ENCODE results near the gene LRRK2. TPM values are rescaled to one million over a fixed set of nuclear protein-coding genes. Genes with fewer than 3 reads are reported as not detected.

LRRK2 gene
- total and polyA plus RNA-seq, 2 of the 13 experiments (the other 11 are each of a cell fraction or from before 2014, with no cell fraction given) = not detected

DNA sequence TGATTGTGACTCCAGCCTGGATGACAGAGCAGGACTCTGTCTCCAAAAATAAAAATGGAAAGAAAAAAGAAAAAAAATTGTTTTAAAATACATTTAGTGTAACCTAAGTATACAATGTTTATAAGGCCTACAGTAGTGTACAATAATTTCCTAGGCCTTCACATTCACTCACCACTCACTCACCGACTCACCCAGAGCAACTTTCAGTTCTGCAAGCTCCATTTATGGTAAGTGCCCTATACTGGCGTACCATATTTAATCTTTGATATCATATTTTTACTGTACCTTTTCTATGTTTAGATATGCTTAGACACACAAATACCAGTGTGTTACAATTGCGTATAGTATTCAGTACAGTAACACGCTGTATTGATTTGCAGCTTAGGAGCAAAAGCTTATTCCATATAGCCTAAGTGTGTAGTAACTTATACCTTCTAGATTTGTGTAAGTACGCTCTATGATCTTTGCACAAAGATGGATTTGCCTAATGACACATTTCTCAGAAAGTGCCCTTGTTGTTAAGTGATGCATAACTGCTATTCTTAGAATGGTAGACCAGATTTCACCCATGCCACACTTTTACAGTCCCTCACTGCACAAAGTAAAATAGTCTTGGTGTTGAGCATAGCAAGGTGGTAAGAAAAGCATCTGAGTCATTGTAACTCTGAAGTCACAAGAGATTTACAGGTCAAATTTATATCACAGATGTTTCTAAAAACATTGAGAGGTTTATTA is 151.9 kb downstream of the LRRK2 start (continued):
- TF ChIP-seq, protein P1, sequence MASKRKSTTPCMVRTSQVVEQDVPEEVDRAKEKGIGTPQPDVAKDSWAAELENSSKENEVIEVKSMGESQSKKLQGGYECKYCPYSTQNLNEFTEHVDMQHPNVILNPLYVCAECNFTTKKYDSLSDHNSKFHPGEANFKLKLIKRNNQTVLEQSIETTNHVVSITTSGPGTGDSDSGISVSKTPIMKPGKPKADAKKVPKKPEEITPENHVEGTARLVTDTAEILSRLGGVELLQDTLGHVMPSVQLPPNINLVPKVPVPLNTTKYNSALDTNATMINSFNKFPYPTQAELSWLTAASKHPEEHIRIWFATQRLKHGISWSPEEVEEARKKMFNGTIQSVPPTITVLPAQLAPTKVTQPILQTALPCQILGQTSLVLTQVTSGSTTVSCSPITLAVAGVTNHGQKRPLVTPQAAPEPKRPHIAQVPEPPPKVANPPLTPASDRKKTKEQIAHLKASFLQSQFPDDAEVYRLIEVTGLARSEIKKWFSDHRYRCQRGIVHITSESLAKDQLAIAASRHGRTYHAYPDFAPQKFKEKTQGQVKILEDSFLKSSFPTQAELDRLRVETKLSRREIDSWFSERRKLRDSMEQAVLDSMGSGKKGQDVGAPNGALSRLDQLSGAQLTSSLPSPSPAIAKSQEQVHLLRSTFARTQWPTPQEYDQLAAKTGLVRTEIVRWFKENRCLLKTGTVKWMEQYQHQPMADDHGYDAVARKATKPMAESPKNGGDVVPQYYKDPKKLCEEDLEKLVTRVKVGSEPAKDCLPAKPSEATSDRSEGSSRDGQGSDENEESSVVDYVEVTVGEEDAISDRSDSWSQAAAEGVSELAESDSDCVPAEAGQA (IDR thresholded peaks at IDR 0.05; ENCODE audit: low read depth) = no peak
- TF ChIP-seq, protein P1 (CRISPR knock-in tag; IDR thresholded peaks at IDR 0.05; ENCODE audit: borderline replicate concordance) = no peak
- TF ChIP-seq ETV5 (CRISPR knock-in tag; IDR thresholded peaks at IDR 0.05; ENCODE audit: borderline replicate concordance) = no peak
- no peak for TF ChIP-seq SIX4 (CRISPR knock-in tag; IDR thresholded peaks at IDR 0.05)
- no peak for TF ChIP-seq ZNF10 (CRISPR knock-in tag; IDR thresholded peaks at IDR 0.05; ENCODE audit: borderline replicate concordance, low read depth)

DNA sequence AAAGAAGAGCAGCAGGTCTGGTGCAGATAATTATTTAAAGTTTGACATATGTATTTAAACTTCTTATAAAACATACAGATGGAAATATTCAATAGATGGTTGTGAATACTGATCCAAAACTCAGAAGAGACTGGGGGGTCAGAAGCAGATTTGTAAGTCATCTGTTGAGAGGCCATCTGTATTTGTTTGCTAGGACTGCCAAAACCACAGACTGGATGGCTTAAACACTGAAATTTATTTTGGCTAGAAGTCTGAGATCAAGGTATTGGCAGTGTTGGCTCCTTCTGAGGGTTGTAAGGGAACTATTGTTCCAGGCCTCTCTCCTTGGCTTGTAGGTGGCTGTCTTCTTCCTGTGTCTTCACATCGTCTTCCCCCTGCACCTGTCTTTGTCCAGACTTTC is 153.9 kb downstream of the LRRK2 start:
- POLR2A ChIA-PET = no interaction called here
- no TSS peak for BruUV-seq (replicated peaks)
- TF ChIP-seq NKX3-1 (CRISPR knock-in tag; IDR thresholded peaks at IDR 0.05) (no peak), RCOR2 (CRISPR knock-in tag; IDR thresholded peaks at IDR 0.05) (no peak), TRIM24 (CRISPR knock-in tag; IDR thresholded peaks at IDR 0.05) (no peak), ZNF329 (CRISPR knock-in tag; IDR thresholded peaks at IDR 0.05; ENCODE audit: low read depth) (no peak), ZNF766 (CRISPR knock-in tag; IDR thresholded peaks at IDR 0.05; ENCODE audit: borderline replicate concordance) (no peak)
- TF ChIP-seq, protein P2, sequence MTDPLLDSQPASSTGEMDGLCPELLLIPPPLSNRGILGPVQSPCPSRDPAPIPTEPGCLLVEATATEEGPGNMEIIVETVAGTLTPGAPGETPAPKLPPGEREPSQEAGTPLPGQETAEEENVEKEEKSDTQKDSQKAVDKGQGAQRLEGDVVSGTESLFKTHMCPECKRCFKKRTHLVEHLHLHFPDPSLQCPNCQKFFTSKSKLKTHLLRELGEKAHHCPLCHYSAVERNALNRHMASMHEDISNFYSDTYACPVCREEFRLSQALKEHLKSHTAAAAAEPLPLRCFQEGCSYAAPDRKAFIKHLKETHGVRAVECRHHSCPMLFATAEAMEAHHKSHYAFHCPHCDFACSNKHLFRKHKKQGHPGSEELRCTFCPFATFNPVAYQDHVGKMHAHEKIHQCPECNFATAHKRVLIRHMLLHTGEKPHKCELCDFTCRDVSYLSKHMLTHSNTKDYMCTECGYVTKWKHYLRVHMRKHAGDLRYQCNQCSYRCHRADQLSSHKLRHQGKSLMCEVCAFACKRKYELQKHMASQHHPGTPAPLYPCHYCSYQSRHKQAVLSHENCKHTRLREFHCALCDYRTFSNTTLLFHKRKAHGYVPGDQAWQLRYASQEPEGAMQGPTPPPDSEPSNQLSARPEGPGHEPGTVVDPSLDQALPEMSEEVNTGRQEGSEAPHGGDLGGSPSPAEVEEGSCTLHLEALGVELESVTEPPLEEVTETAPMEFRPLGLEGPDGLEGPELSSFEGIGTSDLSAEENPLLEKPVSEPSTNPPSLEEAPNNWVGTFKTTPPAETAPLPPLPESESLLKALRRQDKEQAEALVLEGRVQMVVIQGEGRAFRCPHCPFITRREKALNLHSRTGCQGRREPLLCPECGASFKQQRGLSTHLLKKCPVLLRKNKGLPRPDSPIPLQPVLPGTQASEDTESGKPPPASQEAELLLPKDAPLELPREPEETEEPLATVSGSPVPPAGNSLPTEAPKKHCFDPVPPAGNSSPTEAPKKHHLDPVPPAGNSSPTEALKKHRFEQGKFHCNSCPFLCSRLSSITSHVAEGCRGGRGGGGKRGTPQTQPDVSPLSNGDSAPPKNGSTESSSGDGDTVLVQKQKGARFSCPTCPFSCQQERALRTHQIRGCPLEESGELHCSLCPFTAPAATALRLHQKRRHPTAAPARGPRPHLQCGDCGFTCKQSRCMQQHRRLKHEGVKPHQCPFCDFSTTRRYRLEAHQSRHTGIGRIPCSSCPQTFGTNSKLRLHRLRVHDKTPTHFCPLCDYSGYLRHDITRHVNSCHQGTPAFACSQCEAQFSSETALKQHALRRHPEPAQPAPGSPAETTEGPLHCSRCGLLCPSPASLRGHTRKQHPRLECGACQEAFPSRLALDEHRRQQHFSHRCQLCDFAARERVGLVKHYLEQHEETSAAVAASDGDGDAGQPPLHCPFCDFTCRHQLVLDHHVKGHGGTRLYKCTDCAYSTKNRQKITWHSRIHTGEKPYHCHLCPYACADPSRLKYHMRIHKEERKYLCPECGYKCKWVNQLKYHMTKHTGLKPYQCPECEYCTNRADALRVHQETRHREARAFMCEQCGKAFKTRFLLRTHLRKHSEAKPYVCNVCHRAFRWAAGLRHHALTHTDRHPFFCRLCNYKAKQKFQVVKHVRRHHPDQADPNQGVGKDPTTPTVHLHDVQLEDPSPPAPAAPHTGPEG (CRISPR knock-in tag; IDR thresholded peaks at IDR 0.05) = no peak

More for the DNA sequence above, 153.9 kb downstream of the LRRK2 start:
- Histone ChIP-seq H3K4me1 (ENCODE audit: insufficient read depth, low read length) (no peaks in the 10 kb centered on the region), H2AFZ (ENCODE audit: low read length) (no peak overlapping the region), H3K27me3 (ENCODE audit: control insufficient read depth in 1 of 2, insufficient read depth in 2 of 2, low read length in 2 of 2) (no peaks in the 10 kb centered on the region), H3K4me3 (replicated peaks in 1 of 3; ENCODE audit: insufficient read depth in 1 of 3, low read depth in 2 of 3, low read length in 3 of 3) (no peak overlapping the region), H3K27ac (ENCODE audit: extremely low read length, insufficient read depth, low read length) (no peak overlapping the region), H3K9me3 (ENCODE audit: low read length) (no peaks in the 10 kb centered on the region), H4K20me1 (ENCODE audit: insufficient read depth, low read length) (no peaks in the 10 kb centered on the region), H3K4me2 (ENCODE audit: low read depth, low read length) (no peak overlapping the region), H3K79me2 (ENCODE audit: insufficient read depth, low read length) (no peaks in the 10 kb centered on the region), H3K9ac (ENCODE audit: insufficient read depth, low read depth, low read length) (no peak overlapping the region), H3K36me3 (replicated peaks in 1 of 2; ENCODE audit: control insufficient read depth in 1 of 2, insufficient read depth in 2 of 2, low read length in 2 of 2) (no peaks in the 10 kb centered on the region)
- FAIRE-seq (no peak), DNase-seq (ENCODE audit: low spot score) (no peak), ATAC-seq (no peak)
- 0% methylated on average over 1 of the region's 1 CpG for WGBS (ENCODE audit: low lambda C conversion rate)
- CTCF ChIA-PET (ENCODE audit: low intra/inter-chr PET ratio, low total read pairs) = no interaction called here
- intact Hi-C loops (cut with micrococcal nuclease; ENCODE audit: unreplicated experiment) (no loop called here), in situ Hi-C loops (cut with HindIII; ENCODE audit: extremely low pct_ligation_motif_present, low pct_unique_long_range_greater_than_20kb) (no loop called here)
